GM21619 (cell line): ENCODE measurements around the gene ZFP28.

ENCODE experiments used
- ATAC-seq: cut with Tn5 transposase; IDR thresholded peaks from one replicate; pipeline ENCODE4 v1.9.1; 2021; ENCODE audit not compliant: unreplicated experiment

The ZFP28 gene

DNA sequence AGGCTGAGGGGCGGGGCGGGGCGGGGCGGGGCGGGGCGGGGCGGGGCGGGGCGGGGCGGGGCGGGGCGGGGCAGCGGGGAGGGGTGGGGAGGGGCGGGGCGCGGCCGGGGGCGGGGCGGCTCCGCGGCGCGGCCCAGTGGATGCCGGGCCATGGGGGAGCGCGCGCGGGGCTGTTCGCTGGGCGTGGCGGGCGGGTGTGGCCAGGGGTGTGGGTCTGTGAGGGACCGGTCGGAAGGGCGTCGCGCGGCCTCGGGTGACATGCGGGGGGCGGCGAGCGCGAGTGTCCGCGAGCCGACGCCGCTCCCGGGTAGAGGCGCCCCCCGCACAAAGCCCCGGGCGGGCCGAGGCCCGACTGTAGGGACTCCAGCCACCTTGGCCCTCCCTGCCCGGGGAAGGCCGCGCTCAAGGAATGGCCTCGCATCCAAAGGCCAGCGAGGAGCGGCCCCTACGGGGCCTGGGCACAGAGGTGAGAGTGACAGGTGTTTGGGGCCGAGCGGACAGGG lies at the start of gene ZFP28:
Gene ZFP28, plus strand, starts transcription at position 188 of the 503 bp plus-strand sequence. Its CDS starts 71 bp downstream, at position 259.
- ATAC-seq: peak; percentile 32

DNA sequence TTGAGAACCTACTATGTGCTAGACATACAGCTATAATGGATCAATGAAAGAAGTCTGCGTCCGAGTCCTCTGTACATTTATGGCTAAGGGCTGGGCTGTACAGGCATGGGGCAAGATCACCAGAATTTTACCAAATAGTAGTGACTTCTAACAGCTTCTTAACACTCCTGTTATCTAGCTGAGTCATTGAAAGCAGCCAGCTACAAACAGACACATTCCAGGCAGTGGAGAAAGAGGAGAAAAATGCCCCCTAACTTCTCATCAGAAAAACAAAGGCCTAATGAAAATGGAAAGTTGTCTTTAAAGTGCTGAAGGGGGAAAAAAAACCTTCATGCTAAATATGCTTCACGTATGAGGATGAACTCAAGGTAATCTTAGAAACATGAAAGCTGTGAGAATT lies 47.3 kb upstream of the ZFP28 start:
- no peak for ATAC-seq

DNA sequence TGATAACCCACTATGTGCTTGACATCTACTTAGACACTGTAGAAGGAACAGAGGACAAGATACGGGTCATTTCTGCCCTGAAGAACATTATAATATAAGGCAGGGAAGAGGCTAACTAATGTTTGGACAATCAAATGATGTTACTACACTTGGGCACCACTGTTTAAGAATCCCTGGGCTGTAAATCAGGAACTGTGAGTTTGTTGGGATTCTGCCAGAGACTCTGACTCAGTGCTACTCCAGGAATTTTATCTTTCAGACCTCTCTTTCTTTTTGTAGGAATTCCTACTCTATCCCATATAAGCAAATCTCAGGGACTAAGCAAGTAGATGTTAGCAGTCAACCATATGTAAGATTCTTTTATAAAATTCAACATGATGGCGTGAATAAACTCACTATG lies 34.2 kb upstream of the ZFP28 start:
- no peak for ATAC-seq

DNA sequence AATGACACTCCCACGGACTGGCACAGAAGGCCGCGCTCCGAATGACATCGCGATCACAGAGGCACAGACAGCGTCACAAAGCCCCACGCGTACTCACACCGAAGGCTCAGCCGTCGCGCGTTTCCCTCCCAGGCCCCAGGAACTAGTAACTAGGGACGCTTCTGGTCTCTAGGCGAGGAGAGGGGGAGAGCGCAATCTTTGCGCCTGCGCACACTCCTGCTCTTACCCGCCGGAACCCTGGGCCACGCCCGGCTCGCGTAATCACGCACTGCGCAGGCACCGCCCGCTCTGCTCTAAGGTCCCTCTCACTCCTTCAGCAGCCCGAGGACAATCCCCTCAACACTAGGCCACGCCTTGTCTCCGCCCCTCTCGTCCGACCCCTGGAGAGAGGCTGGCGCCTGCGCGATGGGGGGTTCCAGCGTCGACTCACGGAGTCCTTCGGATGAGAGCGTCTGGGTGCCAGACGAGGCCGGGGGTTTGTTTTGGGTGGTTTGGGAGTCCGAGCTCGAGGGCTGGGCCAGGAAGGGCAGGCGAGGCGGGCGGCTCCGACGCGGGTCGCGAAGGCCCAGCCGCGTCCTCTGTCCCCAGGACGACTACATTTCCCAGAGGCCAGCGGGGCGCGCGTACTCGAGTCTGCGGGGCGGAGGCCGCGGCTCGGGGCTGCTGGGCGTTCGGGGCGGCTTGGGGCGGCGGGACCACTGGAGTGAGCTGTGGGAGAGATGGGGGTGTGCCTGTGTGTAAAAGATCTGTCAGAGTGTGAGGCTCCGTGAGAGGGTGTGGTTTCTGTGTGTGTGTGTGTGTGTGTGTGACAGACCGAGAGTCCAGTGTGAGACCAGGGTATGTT lies 31.1 kb upstream of the ZFP28 start, which contains the start of gene ZNF471:
Gene ZNF471, plus strand, starts transcription at position 410 of the 844 bp plus-strand sequence. CDS start 3,717 bp downstream, outside the sequence.
- no peak for ATAC-seq

DNA sequence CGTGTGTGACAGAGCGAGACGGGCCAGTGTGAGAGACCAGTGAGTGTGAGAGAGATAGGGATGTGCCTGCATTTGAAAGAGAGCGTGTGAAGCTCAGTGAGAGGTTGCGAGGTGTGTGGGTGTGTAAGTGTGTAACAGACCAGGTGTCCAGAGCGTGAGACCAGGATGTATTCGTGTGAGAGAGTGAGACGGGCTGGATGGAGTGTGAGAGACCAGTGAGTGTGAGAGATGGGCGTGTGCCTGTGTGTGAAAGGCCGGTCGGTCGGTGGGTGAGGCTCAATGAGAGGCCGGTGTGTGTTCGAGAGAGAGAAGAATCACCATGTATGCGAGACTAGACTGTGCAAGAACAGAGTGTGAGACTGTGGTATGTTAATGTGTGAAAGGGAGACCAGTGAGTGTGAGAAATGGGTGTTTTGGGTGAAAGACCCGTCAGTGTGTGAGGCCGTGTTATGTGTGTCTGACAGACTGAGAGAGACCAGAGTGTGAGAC lies 30.4 kb upstream of the ZFP28 start:
- no peak for ATAC-seq

DNA sequence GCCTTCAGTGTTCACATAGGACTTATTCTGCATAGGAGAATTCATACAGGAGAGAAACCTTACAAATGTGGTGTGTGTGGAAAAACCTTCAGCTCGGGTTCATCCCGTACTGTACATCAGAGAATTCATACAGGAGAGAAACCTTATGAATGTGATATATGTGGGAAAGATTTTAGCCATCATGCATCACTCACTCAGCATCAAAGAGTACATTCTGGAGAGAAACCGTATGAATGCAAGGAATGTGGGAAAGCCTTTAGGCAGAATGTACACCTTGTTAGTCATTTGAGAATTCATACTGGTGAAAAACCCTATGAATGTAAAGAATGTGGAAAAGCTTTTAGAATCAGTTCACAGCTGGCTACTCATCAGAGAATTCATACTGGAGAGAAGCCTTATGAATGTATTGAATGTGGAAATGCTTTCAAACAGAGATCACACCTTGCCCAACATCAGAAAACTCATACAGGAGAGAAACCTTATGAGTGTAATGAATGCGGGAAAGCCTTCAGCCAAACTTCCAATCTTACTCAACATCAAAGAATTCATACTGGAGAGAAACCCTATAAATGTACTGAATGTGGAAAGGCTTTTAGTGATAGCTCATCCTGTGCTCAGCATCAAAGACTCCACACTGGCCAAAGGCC lies 13.4 kb upstream of the ZFP28 start:
- no peak for ATAC-seq

DNA sequence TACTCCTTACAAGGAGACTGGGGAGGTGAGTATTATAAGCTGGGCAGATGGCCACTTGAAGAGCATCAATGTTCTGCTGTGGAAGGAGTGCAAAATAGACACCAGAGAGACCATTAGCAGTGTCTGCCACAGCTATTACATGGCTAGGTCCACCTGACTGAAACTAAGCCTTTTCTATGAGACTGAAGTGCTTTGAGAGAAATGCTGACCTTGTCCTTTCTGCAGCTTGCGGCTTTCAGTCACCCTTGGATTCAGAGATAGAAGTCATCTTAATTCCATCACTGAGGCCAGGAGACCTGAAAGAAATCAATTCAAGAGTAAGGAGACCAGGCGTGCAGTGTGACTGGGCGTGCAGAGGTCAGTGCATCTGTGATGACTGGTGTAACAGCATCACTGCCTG lies 1.3 kb upstream of the ZFP28 start:
- no peak for ATAC-seq

DNA sequence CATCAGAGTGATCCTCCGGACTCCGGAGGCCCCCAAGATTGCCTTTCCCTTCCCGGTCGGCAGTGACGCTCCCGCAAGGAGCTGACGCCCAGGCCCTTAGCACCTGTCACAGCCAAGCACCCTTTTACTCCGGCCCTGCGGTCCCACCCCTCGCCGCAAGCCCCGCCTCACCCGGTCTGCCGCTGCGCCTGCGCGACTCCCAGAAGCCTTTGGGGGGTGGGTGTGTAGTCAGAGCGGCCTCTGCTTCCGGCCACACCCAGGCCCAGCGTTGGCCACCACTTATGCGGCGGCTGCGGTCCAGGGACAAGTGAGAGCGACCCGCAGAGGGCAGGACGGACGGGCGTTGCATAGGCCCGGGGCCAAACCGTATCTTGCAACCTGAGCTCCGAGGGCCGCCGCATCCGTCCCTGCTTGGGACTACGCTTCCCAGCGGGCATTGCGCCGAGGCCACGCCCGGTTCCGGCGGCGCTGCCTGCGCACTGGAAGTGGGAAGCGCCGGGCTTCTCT lies 441 bp upstream of the ZFP28 start:
- ATAC-seq: peak; percentile 88

DNA sequence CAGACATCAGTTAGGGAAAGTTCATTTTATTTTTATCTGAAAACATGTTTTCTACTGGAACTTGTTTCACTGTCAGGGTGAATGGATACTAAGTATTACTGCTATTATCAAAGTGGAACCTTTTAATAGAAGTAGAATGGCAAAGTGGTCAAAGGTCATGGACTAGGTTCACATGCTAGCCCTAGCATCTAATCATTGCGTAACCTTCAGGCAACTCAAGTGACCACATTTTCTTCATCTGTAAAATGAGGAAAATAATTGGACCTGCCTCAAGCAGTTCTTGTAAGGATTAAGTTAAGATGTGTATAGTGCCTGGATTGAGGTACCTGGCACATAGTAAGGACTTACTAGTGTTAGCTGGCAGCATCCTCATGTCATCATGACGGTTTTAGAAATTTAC lies 5.0 kb downstream of the ZFP28 start:
- no peak for ATAC-seq

DNA sequence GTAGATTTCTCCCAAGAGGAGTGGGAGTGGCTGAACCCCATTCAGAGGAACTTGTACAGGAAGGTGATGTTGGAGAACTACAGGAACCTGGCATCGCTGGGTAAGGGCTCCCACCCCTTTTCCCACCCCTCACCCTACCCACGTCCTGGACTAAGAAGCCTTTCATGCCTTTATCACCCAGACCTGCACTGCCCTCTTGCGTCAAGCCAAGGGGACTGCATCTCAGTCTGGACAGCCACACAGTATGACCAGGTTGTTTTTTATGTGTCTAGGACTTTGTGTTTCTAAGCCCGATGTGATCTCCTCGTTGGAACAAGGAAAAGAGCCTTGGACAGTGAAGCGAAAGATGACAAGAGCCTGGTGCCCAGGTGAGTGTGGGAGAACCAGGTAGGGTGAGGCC lies 8.8 kb downstream of the ZFP28 start:
- no peak for ATAC-seq

DNA sequence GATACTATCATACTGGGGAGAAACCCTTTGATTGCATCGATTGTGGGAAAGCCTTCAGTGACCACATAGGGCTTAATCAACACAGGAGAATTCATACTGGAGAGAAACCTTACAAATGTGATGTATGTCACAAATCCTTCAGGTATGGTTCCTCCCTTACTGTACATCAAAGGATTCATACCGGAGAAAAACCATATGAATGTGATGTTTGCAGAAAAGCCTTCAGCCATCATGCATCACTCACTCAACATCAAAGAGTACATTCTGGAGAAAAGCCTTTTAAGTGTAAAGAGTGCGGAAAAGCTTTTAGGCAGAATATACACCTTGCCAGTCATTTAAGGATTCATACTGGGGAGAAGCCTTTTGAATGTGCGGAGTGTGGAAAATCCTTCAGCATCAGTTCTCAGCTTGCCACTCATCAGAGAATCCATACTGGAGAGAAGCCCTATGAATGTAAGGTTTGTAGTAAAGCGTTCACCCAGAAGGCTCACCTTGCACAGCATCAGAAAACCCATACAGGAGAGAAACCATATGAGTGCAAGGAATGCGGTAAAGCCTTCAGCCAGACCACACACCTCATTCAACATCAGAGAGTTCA lies 15.6 kb downstream of the ZFP28 start:
- no peak for ATAC-seq

DNA sequence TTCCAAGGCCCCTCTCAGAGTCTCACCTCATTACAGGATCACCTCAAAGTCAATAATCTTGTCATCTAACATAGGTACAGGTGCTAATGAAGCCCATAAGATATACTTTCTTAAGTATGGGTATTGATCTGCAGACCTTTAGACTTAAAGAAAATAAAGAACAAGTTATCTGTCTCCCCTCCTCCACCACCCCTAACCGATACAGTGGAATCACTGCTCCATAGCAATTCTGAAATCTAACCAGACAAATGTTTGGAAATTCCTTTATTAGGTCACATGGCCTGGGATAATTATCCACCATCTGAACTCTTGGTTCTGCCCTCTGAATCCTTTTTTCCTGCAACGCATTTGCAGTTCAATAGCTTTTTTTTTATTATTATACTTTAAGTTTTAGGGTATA lies 24.0 kb downstream of the ZFP28 start:
- no peak for ATAC-seq

DNA sequence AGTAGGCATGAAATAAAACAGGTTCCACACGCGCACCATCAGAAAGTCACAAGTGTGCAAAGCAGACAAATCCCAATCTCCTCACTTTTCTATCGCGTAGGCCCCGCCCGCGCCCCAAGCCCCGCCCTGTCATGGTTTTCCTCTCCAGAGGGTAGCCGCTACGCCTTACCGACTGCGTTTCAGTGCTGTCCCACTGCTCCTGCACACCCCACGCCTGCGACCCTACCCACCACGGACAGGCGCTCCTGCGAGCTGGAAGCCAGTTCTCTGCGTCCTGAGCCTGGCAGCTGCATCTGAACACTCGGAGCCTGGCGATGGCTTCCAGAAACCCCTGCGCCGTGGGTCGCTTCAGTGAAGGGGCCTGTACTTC lies 28.1 kb downstream of the ZFP28 start:
- ATAC-seq: peak; percentile 22

DNA sequence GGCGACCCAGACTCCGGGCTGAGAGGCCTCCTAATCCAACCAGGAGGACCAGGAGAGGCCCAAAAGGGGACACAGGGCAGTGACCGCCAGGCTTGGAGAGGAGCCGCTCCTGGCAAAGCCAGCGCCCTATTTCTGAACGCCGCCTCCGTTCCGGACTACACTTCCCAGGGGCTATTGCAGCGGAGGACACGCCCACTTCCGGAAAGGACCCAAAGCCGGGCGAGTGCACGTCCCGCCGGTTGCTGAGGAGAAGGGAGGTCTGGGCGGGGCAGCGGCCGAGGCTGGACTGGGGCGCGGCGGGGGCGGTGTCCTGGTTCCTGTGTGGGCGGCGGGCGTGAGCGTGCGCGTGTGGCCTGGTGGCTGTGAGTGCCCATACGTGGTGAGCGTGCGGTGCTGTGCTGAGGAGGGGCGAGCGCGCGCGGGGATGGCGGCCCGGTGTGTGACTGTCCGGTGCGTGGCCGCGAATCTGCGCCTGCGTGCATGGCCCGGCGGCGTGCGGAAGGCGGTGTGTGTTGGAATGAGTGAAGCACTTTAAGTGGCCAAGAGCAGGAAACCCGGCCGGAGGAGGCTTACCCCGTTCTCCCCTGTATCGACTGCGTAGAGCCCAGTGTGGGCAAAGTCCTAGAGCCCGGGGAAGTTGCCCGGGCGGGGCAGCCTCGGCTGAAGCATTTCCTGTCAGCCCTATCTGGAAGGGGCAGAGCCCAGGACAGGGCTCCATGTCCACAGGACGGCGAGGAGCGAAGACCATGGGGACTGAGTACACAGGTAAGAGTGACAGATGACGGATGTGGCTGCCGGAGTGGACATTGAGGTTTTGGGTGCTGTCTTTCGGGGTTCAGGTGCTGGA lies 28.7 kb downstream of the ZFP28 start, which contains the start of gene ZNF470:
Gene ZNF470, plus strand, starts transcription at position 195 of the 847 bp plus-strand sequence. CDS start 2,844 bp downstream, outside the sequence.
- ATAC-seq: peak; percentile 96

DNA sequence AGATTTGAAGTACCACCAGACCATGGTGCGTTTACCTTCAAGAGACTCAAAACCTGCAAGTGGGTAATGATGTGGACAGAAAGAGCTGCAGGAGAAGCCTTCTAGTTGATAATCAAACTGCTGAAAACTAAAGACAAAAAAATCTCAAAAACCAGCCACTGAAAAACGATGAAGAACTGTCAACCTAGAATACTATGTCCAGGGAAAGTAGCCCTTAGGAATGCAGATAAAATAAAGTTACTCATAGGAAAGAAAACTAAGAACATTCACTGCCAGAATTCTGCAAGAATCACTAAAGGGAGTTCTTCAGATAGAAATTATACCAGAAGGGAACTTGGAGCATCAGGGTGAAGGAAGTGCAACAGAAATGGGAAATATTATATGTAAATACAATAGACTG lies 33.8 kb downstream of the ZFP28 start:
- ATAC-seq: no peak

DNA sequence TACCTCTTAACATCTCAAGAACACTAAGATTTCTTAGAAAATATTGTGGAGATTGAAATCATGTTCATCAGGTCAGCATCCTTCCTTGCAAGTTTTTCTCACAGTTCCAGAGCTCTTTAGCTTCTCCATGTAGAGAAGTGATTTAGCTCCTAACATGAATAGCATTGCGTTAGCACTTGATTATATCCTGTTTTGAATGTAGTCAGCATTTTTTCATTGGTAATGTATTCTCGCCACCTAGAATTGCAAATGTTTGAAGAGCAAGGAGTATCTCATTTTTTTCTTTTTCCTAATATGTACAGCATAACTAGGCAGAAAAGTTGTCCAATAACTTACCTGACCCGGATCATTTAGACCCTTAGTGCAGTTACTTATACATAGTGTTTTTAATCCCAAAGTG lies 35.2 kb downstream of the ZFP28 start:
- no peak for ATAC-seq

DNA sequence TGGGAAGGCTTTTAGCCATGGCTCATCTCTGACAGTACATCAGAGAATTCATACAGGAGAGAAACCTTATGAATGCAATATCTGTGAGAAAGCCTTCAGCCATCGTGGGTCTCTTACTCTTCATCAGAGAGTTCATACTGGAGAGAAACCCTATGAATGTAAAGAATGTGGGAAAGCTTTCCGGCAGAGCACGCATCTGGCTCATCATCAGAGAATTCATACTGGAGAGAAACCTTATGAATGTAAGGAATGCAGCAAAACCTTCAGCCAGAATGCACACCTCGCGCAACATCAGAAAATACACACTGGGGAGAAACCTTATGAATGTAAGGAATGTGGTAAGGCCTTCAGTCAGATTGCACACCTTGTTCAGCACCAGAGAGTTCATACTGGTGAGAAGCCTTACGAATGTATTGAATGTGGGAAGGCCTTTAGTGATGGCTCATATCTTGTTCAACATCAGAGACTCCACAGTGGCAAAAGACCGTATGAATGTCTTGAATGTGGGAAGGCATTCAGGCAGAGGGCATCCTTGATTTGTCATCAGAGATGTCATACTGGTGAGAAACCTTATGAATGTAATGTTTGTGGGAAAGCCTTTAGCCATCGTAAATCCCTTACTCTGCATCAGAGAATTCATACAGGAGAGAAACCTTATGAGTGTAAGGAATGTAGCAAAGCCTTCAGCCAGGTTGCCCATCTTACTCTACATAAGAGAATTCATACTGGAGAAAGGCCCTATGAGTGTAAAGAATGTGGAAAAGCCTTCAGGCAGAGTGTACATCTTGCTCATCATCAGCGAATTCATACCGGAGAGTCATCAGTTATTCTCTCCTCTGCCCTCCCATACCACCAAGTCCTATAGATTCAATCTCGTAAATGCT lies 39.2 kb downstream of the ZFP28 start:
- no peak for ATAC-seq

DNA sequence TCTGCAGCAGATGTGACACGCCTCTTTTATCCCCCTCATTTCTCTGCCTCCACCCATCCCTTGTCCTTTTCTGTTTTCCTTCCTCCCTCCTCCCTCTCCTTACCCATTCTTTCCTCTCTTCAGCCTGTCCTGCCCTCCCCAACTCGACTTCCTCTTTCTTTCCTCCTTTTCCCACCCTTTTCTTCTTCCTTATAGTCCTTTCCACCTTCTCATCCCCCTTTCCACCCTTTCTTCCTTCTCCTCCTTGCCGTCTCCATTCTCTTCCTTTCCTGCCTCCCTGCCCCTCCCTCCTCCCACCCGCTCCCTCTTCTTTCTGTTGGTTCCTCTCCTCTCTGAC lies 55.7 kb downstream of the ZFP28 start:
- no peak for ATAC-seq

DNA sequence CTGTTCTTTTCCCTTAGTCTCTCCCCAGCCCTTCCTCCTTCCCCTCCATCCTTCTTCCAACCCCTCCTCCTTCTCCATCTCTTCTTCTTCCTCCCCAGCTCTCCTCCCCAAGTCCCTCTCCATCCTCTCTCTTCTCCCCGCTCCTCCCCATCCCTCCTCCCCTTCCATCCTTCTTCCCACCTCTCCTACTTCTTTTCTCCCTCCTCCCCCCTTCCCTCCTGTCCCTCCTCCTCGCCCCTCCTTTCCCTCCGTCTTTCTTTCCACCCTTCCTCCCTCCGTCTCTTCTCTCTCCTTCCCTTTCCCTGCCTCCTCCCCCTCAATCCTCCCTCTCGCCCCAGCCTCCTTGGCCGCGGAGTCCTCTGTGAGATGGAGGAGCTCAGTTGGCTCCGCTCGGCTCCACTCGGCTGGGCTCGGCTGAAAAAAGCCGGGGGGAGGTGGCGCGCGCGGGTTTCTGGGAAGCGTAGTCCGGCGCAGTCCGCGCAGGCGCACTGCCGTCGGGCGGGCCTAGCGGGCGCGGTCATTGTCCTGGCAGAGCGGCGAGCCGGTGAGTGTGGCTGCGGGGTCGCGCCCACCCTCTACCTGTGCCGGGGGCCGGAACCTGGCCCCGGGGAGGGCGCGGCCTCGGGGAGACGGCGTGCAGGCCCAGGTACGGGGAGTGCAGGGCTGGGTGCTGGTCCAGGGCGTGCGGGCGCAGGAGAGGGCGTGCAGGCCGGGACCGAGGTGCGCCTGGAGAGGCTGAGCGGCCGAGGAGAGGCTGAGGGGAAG lies 56.2 kb downstream of the ZFP28 start, which contains the start of gene ZNF71:
Gene ZNF71, plus strand, starts transcription at position 520 of the 765 bp plus-strand sequence. CDS start 6,257 bp downstream, outside the sequence.
- ATAC-seq: peak; percentile 90
